Measurements from ENCODE around the gene DIP2B.
"Not testable (repeated sequence)": the region's sequence is repeated elsewhere in the genome, so short reads cannot be mapped to it uniquely, and the experiment has no call there.

Gene DIP2B

GRCh38 chr12:50763639-50764285, 259.0 kb downstream of the DIP2B start, which contains the start of gene ATF1:
Gene ATF1, plus strand, starts transcription at chr12:50764101. Its CDS starts 16,045 bp downstream, at chr12:50780146.
- H3K4me3 Mint-ChIP-seq, result peak within 1 kb of the TSS; percentile 89
- H3K4me1 Mint-ChIP-seq, result peaks cover 30% of the 10 kb centered on the region
- no peaks in the 10 kb centered on the region for H3K9me3 Mint-ChIP-seq
- H3K27ac Mint-ChIP-seq (ENCODE audit: low read depth), result peak within 1 kb of the TSS; percentile 97
- DNase-seq (ENCODE audit: low spot score in 2 of 2) (peak; percentile 76 to 83), ATAC-seq (replicated peaks; ENCODE audit: extremely low read depth, poor library complexity, severe bottlenecking) (peak; percentile 84)
- H3K36me3 Mint-ChIP-seq (ENCODE audit: insufficient read depth), result peaks cover 18% of the 10 kb centered on the region
- no peaks in the 10 kb centered on the region for H3K27me3 Mint-ChIP-seq

DNA sequence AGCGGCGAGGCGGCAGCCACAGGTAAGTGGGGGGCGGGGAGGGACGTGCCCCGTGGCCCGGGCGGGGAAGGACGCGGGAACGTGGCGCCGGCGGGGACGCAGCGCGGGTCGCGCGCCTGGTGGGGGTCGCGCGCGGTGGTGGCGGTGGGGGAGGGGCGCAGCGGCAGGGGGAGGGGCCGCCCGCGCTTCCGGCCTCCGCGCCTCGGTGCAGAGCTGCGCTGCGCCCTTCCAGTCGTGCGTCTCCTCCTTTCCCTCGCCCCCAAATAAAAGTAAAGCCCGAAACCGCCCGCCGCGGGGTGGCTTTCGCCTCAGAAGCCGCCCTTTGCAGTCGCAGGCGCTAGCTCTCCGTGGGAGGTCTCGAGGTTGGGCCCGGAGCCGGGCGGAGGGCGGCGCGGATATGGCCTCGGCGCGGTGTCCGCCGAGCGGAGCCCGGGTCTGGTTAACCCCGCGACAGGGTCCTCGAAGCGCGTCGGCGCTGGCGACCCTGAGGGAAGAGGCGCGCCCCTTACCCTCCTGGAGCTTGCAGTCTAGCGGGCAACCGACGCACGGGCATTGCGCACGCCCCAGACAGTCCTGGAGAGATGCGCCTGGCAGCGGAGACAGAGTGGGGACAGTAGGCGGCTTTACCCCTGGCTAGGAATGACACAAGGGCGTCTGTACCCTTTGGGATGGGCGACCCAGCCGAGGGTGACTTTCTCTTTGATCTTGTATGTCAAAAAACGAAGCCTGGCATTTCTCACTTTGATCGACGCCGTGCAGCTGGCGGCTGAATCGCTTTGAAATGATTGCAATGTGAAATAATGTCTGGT, 259.7 kb downstream of the DIP2B start:
- H3K27me3 Mint-ChIP-seq, result no peaks in the 10 kb centered on the region
- peak overlapping the region; percentile 89 for H3K4me3 Mint-ChIP-seq
- H3K36me3 Mint-ChIP-seq (ENCODE audit: insufficient read depth), result peaks cover 18% of the 10 kb centered on the region
- ATAC-seq (replicated peaks; ENCODE audit: extremely low read depth, poor library complexity, severe bottlenecking) (peak; percentile 69), DNase-seq (ENCODE audit: low spot score in 2 of 2) (peak; percentile 70 to 75)
- peak overlapping the region; percentile 97 for H3K27ac Mint-ChIP-seq (ENCODE audit: low read depth)
- H3K4me1 Mint-ChIP-seq, result peaks cover 30% of the 10 kb centered on the region
- no peaks in the 10 kb centered on the region for H3K9me3 Mint-ChIP-seq

DNA sequence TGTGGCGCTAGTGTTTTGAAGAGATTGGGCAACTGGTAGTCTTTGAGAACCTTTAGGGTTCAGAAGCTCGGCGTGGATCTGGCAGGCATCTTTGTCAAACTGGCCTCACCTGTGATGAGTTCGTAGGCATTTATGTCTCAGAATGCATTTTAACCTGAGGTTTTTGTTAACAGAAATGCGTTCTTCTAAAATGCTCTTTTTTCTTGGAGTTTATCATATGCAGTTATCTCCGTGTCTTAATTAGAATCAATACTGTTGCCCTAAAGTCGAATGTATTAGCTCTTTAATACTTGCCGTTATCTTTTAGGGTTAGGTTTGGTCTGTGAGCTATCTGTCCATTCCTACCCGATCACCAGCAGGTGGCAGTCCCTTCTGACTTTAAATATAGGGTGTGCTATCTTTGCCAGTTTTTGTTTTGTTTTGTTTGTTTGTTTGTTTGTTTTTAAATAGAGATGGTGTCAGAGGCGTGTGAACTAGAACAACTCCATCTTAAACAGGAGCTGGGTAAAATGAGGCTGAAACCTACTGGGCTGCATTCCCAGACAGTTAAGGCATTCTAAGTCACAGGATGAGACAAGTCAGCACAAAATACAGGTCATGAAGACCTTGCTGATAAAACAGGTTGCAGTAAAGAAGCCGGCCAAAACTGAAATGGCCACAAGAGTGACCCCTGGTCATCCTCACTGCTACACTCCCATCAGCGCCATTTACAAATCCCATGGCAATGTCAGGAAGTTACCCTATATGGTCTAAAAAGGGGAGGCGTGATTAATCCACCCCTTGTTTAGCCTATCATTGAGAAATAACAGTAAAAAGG, 260.5 kb downstream of the DIP2B start:
- ATAC-seq (replicated peaks; ENCODE audit: extremely low read depth, poor library complexity, severe bottlenecking) (peak; percentile 19), DNase-seq (ENCODE audit: low spot score in 2 of 2) (peak in 1 of 2 donors; percentile 14)
- no peaks in the 10 kb centered on the region for H3K27me3 Mint-ChIP-seq
- H3K4me1 Mint-ChIP-seq, result peaks cover 30% of the 10 kb centered on the region
- peaks cover 18% of the 10 kb centered on the region for H3K36me3 Mint-ChIP-seq (ENCODE audit: insufficient read depth)
- no peaks in the 10 kb centered on the region for H3K9me3 Mint-ChIP-seq
- H3K4me3 Mint-ChIP-seq, result peak overlapping the region; percentile 89
- peak overlapping the region; percentile 97 for H3K27ac Mint-ChIP-seq (ENCODE audit: low read depth)

DNA sequence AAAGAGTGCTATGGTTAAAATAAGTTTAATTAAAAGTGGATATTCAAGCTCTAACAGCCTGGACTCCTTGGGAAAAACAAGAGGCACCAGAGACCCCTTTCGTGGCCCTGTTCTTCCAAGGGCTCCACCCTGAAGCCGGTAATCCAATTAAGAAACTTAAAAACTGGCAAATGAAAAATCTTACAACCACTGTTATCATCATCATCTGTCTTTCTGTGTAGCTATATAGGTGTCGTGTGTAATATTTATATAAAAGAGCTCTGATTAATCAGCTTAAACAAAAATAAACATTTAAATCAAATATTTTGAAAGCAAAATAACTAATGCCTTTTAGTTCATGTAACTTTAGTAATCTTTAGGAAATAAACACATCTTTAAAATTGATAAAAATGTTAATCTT, 263.6 kb downstream of the DIP2B start:
- H3K27ac Mint-ChIP-seq (ENCODE audit: low read depth), result no peak overlapping the region
- no peak overlapping the region for H3K4me3 Mint-ChIP-seq
- DNase-seq (ENCODE audit: low spot score in 2 of 2), result no peak
- H3K9me3 Mint-ChIP-seq, result no peaks in the 10 kb centered on the region
- H3K27me3 Mint-ChIP-seq, result no peaks in the 10 kb centered on the region
- ATAC-seq (replicated peaks; ENCODE audit: extremely low read depth, poor library complexity, severe bottlenecking), result no peak
- H3K4me1 Mint-ChIP-seq, result peaks cover 30% of the 10 kb centered on the region
- peaks cover 28% of the 10 kb centered on the region for H3K36me3 Mint-ChIP-seq (ENCODE audit: insufficient read depth)

DNA sequence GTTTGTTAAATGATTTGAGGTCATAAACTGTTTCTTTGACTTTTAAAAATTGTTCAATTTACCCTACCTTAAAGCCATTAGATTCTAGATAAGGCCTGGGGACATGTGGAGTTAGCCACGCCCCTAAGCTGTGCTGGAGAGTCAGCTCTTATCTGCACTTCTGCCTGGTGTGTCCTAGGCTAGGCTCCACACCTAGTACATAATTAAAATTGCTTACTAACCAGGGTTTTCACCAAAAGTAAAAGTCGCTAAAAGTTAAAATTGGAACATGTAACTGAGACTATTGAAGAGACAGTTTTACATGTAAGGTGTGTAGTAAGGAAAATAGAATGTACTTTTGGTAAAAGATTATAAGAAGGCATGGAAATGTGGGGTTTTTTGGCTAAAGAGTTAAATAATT, 264.0 kb downstream of the DIP2B start:
- ATAC-seq (replicated peaks; ENCODE audit: extremely low read depth, poor library complexity, severe bottlenecking); DNase-seq (ENCODE audit: low spot score in 2 of 2); H3K9me3 Mint-ChIP-seq; H3K4me3 Mint-ChIP-seq; H3K27me3 Mint-ChIP-seq; H3K27ac Mint-ChIP-seq (ENCODE audit: low read depth): not testable (repeated sequence)
- Mint-ChIP-seq H3K36me3 (ENCODE audit: insufficient read depth) (peaks cover 24% of the 10 kb centered on the region), H3K4me1 (peaks cover 29% of the 10 kb centered on the region)

- H3K27ac Mint-ChIP-seq (ENCODE audit: low read depth), result no peak overlapping the region
- ATAC-seq (replicated peaks; ENCODE audit: extremely low read depth, poor library complexity, severe bottlenecking) (no peak), DNase-seq (ENCODE audit: low spot score in 2 of 2) (no peak)
- no peak overlapping the region for H3K4me3 Mint-ChIP-seq
- H3K9me3 Mint-ChIP-seq, result no peaks in the 10 kb centered on the region
- H3K4me1 Mint-ChIP-seq, result peaks cover 15% of the 10 kb centered on the region
- no peaks in the 10 kb centered on the region for H3K27me3 Mint-ChIP-seq
- peaks cover 15% of the 10 kb centered on the region for H3K36me3 Mint-ChIP-seq (ENCODE audit: insufficient read depth)
Measured at GRCh38 chr12:50771409-50771808, 266.6 kb downstream of the DIP2B start.

DNA sequence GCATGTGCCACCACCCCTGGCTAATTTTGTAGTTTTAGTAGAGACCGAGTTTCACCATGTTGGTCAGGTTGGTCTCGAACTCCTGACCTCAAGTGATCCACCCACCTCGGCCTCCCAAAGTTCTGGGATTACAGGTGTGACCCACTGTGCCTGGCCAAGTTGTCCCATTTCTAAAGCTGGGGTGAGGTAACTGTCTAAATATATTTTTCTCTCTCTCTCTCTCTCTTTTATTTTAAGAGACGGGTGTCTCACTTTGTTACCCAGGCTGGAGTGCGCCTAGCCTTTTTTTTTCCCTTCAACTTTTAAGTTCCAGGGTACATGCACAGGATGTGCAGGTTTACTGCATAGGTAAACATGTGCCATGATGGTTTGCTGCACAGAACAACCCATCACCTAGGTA, 267.7 kb downstream of the DIP2B start:
- DNase-seq (ENCODE audit: low spot score in 2 of 2) (no peak), ATAC-seq (replicated peaks; ENCODE audit: extremely low read depth, poor library complexity, severe bottlenecking) (no peak)
- peaks cover 15% of the 10 kb centered on the region for H3K36me3 Mint-ChIP-seq (ENCODE audit: insufficient read depth)
- no peak overlapping the region for H3K4me3 Mint-ChIP-seq
- H3K4me1 Mint-ChIP-seq, result peaks cover 16% of the 10 kb centered on the region
- H3K27ac Mint-ChIP-seq (ENCODE audit: low read depth), result no peak overlapping the region
- no peaks in the 10 kb centered on the region for H3K27me3 Mint-ChIP-seq
- H3K9me3 Mint-ChIP-seq, result no peaks in the 10 kb centered on the region

- Mint-ChIP-seq H3K9me3 (no peaks in the 10 kb centered on the region), H3K36me3 (ENCODE audit: insufficient read depth) (peaks cover 15% of the 10 kb centered on the region), H3K4me3 (no peak overlapping the region), H3K27me3 (no peaks in the 10 kb centered on the region), H3K4me1 (peaks cover 17% of the 10 kb centered on the region), H3K27ac (ENCODE audit: low read depth) (no peak overlapping the region)
- no peak for ATAC-seq (replicated peaks; ENCODE audit: extremely low read depth, poor library complexity, severe bottlenecking)
- DNase-seq (ENCODE audit: low spot score in 2 of 2), result no peak
Measured at GRCh38 chr12:50772877-50773276, 268.1 kb downstream of the DIP2B start.

DNA sequence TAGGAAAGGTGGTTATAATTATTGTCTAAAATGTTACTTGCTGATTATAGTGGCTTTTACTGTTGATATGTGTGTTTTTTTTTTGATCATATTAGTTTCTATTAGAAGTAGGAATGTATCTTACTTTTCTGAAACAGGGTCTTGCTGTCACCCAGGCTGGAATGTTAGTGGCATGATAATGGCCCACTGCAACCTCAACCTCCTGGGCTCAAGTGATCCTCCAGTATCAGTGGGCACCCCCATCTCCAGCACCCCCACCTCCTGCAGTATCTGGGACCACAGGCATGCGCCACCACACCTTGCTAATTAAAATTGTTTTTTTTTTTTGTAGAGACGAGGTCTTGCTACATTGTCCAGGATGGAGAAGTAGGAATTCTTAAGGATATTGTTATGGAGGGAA, 270.5 kb downstream of the DIP2B start:
- Mint-ChIP-seq H3K27ac (ENCODE audit: low read depth) (no peak overlapping the region), H3K4me3 (no peak overlapping the region), H3K36me3 (ENCODE audit: insufficient read depth) (peaks cover 17% of the 10 kb centered on the region), H3K27me3 (no peaks in the 10 kb centered on the region), H3K9me3 (no peaks in the 10 kb centered on the region), H3K4me1 (peaks cover 29% of the 10 kb centered on the region)
- ATAC-seq (replicated peaks; ENCODE audit: extremely low read depth, poor library complexity, severe bottlenecking) (no peak), DNase-seq (ENCODE audit: low spot score in 2 of 2) (no peak)

DNA sequence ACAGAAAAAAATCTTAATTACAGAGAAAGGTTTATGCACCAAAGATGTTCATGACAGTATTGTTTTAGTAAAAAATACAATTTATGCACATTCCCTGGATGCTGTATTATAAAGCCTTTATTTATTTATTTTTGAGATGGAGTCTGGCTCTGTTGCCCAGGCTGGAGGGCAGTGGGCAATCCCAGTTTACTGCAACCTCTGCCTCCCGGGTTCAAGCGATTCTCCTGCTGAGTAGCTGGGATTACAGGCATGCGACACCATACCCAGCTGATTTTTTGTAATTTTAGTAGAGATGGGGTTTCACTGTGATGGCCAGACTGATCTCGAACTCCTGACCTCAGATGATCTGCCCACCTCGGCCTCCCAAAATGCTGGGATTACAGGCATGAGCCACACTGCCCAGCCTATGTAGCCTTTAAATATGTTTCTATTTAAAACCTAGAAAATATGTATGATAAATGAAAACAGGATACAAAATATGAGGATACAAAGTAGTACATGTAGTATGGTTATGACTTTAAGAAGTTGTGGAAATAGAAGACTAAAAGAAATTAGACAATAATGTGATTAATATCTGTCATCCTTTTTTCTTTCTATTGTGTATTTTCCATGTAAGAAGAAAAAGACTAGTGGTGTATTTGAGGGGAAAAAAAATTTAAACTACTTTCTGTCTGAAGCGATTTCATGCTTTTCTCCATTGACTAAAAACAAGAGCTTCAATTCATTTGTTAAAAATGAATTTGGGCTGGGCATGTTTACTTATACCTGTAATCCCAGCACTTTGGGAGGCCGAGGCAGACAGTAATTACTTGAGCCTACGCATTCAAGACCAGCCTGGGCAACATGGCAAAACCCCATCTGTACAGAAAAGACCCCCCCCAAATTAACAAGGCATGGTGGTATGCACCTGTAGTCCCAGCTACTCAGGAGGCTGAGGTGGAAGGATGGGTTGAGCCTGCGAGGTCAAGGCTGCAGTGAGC, 272.3 kb downstream of the DIP2B start:
- Mint-ChIP-seq H3K36me3 (ENCODE audit: insufficient read depth) (peaks cover 19% of the 10 kb centered on the region), H3K27ac (ENCODE audit: low read depth) (peak overlapping the region; percentile 36), H3K9me3 (no peaks in the 10 kb centered on the region), H3K4me3 (no peak overlapping the region), H3K27me3 (no peaks in the 10 kb centered on the region), H3K4me1 (peaks cover 29% of the 10 kb centered on the region)
- no peak for ATAC-seq (replicated peaks; ENCODE audit: extremely low read depth, poor library complexity, severe bottlenecking)
- DNase-seq (ENCODE audit: low spot score in 2 of 2), result no peak

DNA sequence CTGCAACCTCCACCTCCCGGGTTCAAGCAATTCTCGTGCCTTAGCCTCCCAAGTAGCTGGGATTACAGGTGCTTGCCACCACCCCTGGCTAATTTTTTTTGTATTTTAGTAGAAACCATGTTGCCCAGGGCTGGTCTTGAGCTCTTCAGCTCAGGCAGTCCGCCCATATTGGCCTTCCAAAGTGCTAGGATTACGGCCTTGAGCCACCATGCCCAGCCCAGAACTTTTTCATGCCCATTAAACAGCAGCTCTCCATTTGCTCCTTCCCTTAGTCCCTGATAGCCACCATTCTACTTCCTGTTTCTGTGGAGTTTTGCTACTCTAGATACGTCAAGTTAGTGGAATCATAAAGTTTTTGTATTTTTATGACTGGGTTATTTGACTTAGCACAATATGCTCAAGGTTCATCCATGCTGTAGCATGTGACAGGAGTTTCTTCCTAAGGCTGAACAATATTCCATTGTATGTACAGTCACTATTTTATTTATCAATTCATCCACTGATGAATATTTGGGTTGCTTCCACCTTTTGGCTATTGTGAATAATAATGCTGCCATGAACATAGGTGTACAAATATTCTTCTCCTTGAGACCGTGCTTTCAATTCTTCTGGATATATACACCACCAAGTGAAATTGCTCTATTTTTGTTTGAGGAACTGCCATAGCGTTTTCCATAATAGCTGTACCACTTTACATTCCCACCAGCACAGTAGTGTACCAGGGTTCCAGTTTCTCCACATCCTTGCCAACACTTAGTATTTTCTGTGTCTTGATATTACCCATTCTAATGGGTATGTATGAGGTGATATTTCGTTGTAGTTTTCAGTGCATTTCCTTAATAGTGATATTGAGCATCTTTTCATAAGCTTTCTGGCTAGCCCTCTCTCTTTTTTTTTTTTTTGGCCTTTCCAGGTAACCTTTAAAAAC, 274.1 kb downstream of the DIP2B start:
- Mint-ChIP-seq H3K27me3 (no peaks in the 10 kb centered on the region), H3K36me3 (ENCODE audit: insufficient read depth) (peaks cover 21% of the 10 kb centered on the region), H3K4me1 (peaks cover 20% of the 10 kb centered on the region), H3K4me3 (no peak overlapping the region), H3K27ac (ENCODE audit: low read depth) (no peak overlapping the region), H3K9me3 (no peaks in the 10 kb centered on the region)
- ATAC-seq (replicated peaks; ENCODE audit: extremely low read depth, poor library complexity, severe bottlenecking) (no peak), DNase-seq (ENCODE audit: low spot score in 2 of 2) (no peak)
